ENCODE results near the gene MAD1L1.
"Not testable (repeated sequence)": the region's sequence is repeated elsewhere in the genome, so short reads cannot be mapped to it uniquely, and the experiment has no call there.

MAD1L1 gene

DNA sequence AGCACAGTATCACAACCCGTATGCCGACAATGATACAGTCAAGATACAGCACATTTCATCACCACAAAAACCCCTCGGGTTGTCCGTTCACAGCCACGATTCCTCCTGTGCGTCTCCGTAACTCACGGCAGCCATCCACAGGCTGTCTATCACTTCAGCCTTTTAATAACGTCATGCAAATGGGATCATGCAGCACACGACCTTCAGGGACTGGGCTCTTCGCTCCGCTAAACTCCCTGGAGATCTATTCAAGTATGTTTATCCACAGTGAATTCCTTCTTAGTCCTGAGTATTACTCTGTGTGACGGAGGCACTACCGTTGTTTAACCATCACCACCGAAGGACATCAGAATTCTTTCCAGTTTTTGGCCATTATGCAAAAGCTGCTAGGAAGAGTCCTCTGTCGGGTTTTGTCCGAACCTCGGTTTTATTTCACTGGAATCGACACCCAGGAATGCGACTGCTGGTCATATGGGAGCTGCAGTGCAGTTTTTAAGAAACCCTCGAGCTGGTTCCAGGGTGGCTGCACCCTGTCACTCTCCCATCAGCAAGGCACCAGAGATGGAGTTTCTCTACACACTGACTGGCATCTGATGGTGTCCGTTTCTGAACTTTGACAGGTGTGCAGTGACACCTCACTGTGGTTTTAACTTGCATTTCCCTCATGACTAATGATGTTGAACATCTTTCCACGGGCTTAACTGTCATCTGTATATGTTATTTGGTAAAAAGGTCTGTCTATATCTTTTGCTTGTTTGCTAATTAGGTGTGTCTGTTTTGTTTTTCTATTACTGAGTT lies 193.6 kb downstream of the MAD1L1 start:
- no peak for DNase-seq

DNA sequence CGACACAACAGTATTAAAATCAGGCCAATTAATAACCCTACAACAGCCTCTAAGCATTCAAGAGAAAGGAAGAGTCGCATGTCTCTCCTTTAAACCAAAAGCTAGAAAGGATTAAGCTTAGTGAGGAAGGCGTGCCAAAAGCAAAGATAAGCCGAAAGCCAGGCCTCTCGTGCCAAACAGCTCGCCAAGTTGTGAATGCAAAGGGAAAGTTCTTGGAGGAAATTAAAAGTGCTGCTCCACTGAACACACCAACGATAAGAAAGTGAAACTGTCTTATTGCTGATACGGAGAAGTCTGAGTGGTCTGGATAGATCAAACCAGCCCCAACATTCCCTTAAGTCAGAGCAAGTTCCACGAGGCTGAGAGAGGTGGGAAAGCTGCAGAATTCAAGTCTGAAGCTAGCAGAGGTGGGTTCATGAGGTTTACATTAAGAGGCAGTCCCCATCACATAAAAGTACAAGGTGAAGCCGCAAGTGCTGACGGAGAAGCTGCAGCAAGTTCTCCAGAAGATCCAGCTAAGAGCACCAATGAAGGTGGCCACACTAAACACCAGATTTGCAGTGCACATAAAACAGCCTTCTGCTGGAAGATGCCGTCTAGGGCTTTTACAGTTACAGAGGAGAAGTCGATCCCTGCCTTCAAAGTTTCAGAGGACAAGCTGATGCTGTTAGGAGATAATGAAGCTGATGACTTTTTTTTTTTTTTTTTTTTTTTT lies 194.8 kb downstream of the MAD1L1 start:
- no peak for DNase-seq

DNA sequence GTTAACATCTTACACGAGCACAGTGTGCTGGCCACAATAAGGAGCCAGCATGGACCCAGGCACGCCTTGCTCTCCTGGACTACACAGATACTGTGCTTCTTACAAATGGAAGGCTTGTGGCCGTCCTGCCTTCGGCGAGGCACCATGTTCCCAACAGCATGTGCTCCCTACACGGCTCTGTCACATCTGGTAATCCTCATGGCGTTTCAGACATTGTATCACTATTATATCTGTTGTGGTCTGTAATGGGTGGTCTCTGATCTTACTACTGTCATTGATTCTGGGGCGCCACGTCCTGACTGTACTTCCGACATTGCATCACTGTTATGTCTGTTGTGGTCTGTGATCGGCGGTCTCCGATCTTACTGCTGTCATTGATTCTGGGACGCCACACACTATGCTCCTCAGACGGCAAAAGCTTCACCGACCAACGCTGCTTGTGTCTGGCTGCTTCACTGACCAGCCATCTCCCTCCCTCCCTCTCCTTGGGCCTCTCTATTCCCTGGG lies 195.4 kb downstream of the MAD1L1 start:
- no peak for DNase-seq

DNA sequence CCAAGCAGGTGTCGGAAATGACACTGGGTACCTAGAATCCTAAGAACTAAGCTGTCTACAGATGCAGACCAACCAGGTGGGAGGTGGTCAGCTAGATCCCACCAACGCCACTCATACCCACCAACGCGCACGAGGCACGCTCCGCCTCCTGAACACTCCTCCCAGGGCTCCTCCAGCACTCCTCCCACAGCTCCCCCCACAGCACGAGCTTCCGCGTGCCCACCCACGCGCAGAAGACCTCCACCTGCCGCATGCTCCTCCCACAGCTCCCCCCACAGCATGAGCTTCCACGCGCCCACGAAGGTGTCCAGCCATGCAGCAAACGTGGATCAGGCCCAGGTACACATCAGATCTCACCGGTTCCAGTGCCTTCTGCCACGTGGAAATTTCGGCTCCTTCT lies 196.0 kb downstream of the MAD1L1 start:
- DNase-seq = no peak

GRCh38 chr7:2036201-2036600 lies 196.5 kb downstream of the MAD1L1 start:
- DNase-seq = not testable (repeated sequence)

DNA sequence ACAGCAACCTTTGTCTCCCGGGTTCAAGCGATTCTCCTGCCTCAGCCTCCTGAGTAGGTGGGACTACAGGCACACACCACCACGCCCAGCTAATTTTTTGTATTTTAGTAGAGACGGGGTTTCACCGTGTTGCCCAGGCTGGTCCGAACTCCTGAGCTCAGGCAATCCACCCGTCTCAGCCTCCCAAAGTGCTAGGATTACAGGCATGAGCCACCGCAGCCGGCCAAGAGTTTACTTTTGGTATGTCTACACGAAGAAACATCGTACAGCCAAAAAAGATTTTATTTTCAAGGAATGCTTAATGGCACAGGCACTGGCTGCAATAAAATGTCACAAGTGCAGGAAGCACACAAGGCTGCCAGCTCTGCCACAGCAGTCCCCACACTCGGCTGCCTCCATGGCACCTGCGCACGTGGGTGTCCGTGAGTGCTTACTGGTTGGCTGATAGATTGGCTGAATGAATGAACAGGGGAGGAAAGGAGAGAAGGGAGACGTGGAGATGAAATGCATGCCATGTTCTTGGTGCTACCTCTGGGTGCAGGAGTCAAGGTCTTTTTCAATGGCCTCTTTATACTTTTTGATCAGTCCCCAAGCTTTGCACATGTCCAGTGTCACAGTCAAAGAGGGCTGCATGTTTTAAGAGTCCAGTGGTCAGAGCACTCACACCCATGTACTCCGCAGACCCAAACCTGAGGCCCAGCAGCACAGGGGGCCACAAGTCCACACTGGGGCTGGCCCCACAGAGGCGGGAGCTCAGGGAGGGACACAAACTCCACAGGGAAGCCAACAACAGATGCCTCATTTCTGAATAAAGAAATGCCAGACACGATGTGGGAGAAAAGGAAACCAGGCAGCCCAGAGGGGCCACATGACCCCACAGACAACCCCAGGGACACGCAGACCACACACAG lies 198.2 kb downstream of the MAD1L1 start:
- no peak for DNase-seq

- no peak for DNase-seq
These were observed 199.1 kb downstream of the MAD1L1 start for GRCh38 chr7:2033586-2034135.

- no peak for DNase-seq
These were observed 199.8 kb downstream of the MAD1L1 start for GRCh38 chr7:2032876-2033407.

DNA sequence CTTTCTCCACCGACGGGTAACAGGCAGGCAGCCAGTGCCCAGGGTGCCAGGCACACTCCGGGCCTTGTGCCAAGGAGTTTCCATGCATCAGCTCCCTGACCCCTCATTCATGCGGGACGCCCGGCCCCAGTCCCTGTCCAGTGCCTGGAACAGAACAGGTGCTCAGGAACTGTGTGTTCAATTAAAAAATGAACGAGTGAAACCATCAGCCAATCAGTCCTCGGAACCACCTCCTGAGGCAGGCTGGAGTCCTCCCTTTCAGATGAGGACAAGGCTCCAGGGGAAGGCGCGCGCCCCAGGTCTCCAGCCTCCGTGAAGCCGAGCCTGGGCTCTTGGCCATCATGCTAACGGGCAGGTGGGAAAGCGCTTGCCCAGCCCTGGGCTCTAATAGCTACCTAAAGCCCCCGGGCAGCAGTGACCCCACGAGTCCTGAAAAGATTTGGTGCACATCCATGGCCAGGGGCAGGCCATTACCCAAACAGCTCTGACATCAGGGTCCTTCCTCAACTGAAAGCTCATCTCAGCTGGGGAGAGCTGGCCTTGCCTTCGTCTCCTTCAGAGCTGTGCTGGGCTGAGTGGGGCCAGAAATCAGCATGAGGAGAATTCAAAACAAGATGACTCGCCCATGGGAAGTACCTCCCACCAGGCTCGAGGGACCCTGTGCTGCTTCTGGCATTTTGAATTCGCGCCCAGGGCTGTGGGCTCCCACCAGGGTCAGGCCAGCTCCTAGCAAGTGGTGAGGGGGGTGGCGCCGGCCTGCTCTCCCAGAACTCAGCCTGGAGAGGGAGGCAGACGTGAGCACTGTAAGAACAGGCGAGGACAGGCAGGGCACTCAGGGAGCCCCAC lies 200.5 kb downstream of the MAD1L1 start:
- DNase-seq = no peak

GRCh38 chr7:2031451-2031845 lies 201.3 kb downstream of the MAD1L1 start:
- no peak for DNase-seq

GRCh38 chr7:2030475-2031450 lies 202.0 kb downstream of the MAD1L1 start:
- DNase-seq = no peak

- DNase-seq = no peak
These were observed 202.8 kb downstream of the MAD1L1 start for GRCh38 chr7:2029936-2030335.

- DNase-seq = no peak
These were observed 203.4 kb downstream of the MAD1L1 start for GRCh38 chr7:2029211-2029905.

DNA sequence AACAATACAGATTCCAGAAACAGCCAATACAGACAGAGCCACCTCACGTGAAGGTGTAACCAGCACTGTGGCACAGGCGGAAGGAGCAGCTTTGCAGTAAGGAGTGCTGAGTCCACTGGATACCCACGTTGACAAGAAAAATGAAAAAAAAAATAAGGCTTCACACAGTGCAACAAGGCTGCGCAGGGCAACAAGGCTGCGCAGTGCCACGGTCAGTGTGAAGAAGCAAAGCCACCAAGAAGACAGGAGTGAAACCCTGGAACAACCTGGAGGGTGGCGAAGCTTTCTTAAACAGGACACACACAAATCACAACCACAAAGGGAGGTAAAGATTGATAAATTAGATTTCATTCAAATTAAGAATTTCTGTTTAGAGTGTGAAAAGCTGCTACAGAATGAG lies 204.0 kb downstream of the MAD1L1 start:
- DNase-seq = no peak

- DNase-seq = no peak
These were observed 207.6 kb downstream of the MAD1L1 start for GRCh38 chr7:2025188-2025587.

DNA sequence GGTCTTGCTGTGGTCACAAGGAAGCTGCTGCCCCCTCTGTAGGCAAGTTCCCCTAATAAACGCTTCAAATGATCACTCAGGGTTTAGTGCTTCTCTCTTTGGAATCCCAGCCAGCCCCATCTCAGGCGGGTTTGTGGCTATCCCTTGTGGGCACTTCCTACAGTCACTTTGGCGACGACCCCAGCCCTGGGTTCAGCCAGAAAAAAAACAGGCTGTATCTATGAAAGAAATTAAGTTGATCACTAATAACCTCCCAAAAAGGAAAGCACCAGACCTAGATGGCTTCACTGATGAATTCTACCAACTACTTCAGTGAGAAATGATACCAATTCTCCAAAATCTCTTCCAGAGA lies 208.2 kb downstream of the MAD1L1 start:
- DNase-seq = no peak

DNA sequence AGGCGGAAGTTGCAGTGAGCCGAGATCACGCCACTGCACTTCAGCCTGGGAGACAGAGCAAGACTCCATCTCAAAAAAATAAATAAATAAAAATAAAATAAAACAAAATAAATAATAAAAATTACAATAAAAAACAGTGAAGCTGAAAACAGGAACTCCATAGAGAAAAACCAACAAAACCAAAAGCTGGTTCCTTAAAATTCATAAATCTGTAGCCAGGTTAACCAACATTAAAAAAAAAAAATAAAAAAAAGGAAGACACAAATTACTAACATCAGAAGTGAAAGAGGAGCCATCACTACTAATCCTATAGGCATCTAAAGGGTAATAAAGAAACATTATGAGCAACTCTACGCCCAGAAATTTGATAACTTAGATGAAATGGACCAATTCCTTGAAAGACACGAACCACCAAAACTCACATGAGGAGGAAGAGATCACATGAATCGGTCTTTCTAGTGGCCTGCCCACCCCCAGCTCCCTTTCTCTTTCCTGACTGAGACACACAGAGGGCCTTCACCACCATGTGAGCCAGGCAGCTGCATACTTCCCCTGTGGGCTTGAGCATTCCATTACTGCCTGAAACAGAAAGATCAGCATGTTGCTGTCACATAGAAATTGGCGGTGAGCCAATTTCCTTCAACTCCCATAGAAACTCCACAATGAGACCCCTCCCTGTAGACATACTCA lies 208.7 kb downstream of the MAD1L1 start:
- no peak for DNase-seq

DNA sequence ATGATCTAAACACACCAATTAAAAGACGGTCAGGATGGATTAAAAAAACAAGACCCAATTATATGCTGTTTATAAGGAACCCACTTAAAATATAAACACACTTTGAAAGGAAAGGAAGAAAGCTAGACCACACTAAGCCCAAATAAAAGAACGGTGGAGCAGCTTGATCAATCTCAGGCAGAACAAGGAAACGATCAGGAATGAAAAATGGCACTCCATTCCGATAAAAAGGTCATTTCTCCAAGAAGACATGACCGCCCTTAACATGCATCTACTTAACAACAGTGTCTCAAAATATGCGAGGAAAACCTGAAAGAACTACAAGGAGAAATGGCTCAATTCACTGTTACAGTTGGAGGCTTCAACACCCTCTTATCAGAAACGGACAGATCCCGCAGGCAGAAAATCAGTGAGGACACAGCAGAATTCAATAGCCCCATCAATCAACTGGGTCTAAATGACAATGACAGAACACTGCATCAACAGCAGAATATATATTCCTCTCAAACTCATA lies 210.0 kb downstream of the MAD1L1 start:
- no peak for DNase-seq

GRCh38 chr7:2022021-2022409 lies 210.7 kb downstream of the MAD1L1 start:
- no peak for DNase-seq

Measured in stimulated activated CD4-positive, alpha-beta T cell treated with anti-CD3 and anti-CD28 coated beads, Interleukin-2, amount 100 ng/mL, for 24 hours (primary cell).